HG02623 (cell line): ENCODE measurements around the gene CAMK2B.
"Not testable (repeated sequence)": the region's sequence is repeated elsewhere in the genome, so short reads cannot be mapped to it uniquely, and the experiment has no call there.

Source experiments
- ATAC-seq: cut with Tn5 transposase; IDR thresholded peaks from one replicate; pipeline ENCODE4 v1.9.1; 2021; ENCODE audit warnings: moderate library complexity; ENCODE audit not compliant: unreplicated experiment

The CAMK2B gene

GRCh38 chr7:44219371-44220045, 105.9 kb downstream of the CAMK2B start:
- ATAC-seq: no peak

- no peak for ATAC-seq
Measured at GRCh38 chr7:44218418-44219201, 106.8 kb downstream of the CAMK2B start.

- no peak for ATAC-seq
Measured at GRCh38 chr7:44217852-44218402, 107.5 kb downstream of the CAMK2B start.

GRCh38 chr7:44217223-44217714, 108.1 kb downstream of the CAMK2B start:
- ATAC-seq: no peak

- no peak for ATAC-seq
Measured at GRCh38 chr7:44216521-44217222, 108.7 kb downstream of the CAMK2B start.

- no peak for ATAC-seq
Measured at GRCh38 chr7:44216019-44216418, 109.4 kb downstream of the CAMK2B start.

- ATAC-seq: no peak
Measured at GRCh38 chr7:44215531-44215930, 109.9 kb downstream of the CAMK2B start.

GRCh38 chr7:44213877-44214388, 111.5 kb downstream of the CAMK2B start:
- ATAC-seq: no peak

GRCh38 chr7:44213206-44213876, 112.1 kb downstream of the CAMK2B start:
- ATAC-seq: no peak

- ATAC-seq: no peak
Measured at GRCh38 chr7:44212581-44213184, 112.7 kb downstream of the CAMK2B start.

- no peak for ATAC-seq
Measured at GRCh38 chr7:44212018-44212417, 113.4 kb downstream of the CAMK2B start.

GRCh38 chr7:44211126-44211675, 114.2 kb downstream of the CAMK2B start:
- no peak for ATAC-seq

- ATAC-seq: no peak
Measured at GRCh38 chr7:44210107-44210506, 115.3 kb downstream of the CAMK2B start.

GRCh38 chr7:44208085-44208484, 117.3 kb downstream of the CAMK2B start:
- ATAC-seq: no peak

GRCh38 chr7:44206008-44206407, 119.4 kb downstream of the CAMK2B start:
- ATAC-seq: no peak

- ATAC-seq: no peak
Measured at GRCh38 chr7:44201813-44202212, 123.6 kb downstream of the CAMK2B start.

- peak; percentile 98 for ATAC-seq
Measured at GRCh38 chr7:44200699-44201461, 124.5 kb downstream of the CAMK2B start, which contains the start of gene YKT6. YKT6 (plus strand) TSS chr7:44200978; CDS start chr7:44201136, 158 bp downstream.

GRCh38 chr7:44200163-44200562, 125.2 kb downstream of the CAMK2B start:
- ATAC-seq: not testable (repeated sequence)

GRCh38 chr7:44197474-44197873, 127.9 kb downstream of the CAMK2B start:
- no peak for ATAC-seq
